ENCODE measurements around the gene PALLD. TPM values are rescaled to one million over a fixed set of nuclear protein-coding genes. Genes with fewer than 3 reads are reported as not detected.

The PALLD gene
- total RNA-seq, 2 donors from 2014 or later: 72.1 to 195 TPM

DNA sequence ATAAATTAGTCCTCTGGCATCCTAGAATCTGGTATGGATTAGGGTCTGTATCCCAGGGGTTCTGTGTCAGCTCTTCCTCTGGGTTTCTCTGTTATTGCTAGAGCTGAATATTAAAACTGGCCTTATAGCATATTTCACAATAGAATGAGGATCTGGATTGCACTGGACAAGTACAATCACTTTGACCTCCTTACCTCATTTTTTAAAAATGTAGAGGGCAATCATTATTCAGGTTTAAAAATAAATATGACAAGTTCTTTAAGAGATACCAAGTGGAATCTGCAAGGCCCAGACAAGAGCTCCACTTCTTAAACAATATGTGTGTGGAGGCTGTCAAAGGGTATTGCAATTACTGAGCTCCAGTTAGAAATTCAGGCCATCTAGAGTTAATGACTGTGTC lies 1.4 kb downstream of the PALLD start:
- H3K27ac ChIP-seq: no peak overlapping the region
- H3K9me3 ChIP-seq: no peaks in the 10 kb centered on the region
- DNase-seq: no peak
- no peak overlapping the region for H3K4me3 ChIP-seq
- no peaks in the 10 kb centered on the region for H3K27me3 ChIP-seq
- no peaks in the 10 kb centered on the region for H3K36me3 ChIP-seq
- H3K4me1 ChIP-seq: no peaks in the 10 kb centered on the region
- intact Hi-C loops (cut with DNase I): no loop called here
- TF ChIP-seq, protein P1, sequence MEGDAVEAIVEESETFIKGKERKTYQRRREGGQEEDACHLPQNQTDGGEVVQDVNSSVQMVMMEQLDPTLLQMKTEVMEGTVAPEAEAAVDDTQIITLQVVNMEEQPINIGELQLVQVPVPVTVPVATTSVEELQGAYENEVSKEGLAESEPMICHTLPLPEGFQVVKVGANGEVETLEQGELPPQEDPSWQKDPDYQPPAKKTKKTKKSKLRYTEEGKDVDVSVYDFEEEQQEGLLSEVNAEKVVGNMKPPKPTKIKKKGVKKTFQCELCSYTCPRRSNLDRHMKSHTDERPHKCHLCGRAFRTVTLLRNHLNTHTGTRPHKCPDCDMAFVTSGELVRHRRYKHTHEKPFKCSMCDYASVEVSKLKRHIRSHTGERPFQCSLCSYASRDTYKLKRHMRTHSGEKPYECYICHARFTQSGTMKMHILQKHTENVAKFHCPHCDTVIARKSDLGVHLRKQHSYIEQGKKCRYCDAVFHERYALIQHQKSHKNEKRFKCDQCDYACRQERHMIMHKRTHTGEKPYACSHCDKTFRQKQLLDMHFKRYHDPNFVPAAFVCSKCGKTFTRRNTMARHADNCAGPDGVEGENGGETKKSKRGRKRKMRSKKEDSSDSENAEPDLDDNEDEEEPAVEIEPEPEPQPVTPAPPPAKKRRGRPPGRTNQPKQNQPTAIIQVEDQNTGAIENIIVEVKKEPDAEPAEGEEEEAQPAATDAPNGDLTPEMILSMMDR (IDR thresholded peaks at IDR 0.05): no peak
- H3K9ac ChIP-seq (ENCODE audit: low read depth in 2 of 2, low read length in 2 of 2): no peak overlapping the region

DNA sequence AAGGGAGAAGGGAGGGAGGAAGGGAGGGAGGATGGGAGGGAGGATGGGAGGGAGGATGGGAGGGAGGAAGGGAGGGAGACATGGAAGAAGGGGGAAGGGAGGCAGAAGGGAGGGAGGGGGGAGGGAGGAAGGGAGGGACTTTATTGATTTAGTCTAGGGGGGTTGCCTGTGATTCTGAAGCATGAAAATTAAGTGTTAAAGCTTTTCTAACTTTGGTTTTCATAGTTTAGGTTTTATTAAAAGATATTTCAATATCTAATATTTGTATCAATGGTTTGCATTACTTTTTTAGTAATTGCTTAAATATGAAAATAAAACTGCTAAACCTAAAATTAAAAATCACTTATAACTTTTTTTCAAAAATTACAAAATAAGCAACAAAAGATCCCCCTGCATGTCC lies 2.4 kb downstream of the PALLD start:
- DNase-seq: no peak
- H3K9ac ChIP-seq (ENCODE audit: low read depth in 2 of 2, low read length in 2 of 2): no peak overlapping the region
- no peak overlapping the region for H3K27ac ChIP-seq
- no peaks in the 10 kb centered on the region for H3K9me3 ChIP-seq
- no peaks in the 10 kb centered on the region for H3K36me3 ChIP-seq
- TF ChIP-seq, protein P1 (IDR thresholded peaks at IDR 0.05): no peak
- H3K4me1 ChIP-seq: no peaks in the 10 kb centered on the region
- no peak overlapping the region for H3K4me3 ChIP-seq
- no peaks in the 10 kb centered on the region for H3K27me3 ChIP-seq
- intact Hi-C loops (cut with DNase I): no loop called here

DNA sequence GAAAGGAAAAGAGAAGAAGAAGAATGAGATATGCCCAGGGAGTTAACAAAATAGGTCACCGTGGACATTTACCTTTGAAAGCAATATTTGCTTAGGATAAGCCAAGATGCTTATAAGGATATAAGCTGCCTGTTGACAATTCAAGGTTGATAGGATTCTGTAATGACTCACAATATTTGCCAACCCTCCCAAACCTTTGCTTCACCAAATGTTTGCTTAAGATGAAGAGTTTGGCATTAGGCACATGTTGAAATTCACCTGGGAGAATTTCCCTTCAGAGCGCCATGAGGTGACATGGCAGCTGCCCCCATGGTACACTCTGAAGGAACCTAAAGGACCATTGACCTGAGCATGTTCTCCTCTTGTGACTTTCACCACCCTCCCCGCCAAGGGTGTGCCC lies 4.6 kb downstream of the PALLD start:
- H3K27me3 ChIP-seq: no peaks in the 10 kb centered on the region
- H3K4me3 ChIP-seq: no peak overlapping the region
- TF ChIP-seq, protein P1 (IDR thresholded peaks at IDR 0.05): no peak
- H3K27ac ChIP-seq: no peak overlapping the region
- H3K36me3 ChIP-seq: no peaks in the 10 kb centered on the region
- no peaks in the 10 kb centered on the region for H3K9me3 ChIP-seq
- peak; percentile 33 for DNase-seq
- no peaks in the 10 kb centered on the region for H3K4me1 ChIP-seq
- intact Hi-C loops (cut with DNase I): no loop called here
- no peak overlapping the region for H3K9ac ChIP-seq (ENCODE audit: low read depth in 2 of 2, low read length in 2 of 2)

DNA sequence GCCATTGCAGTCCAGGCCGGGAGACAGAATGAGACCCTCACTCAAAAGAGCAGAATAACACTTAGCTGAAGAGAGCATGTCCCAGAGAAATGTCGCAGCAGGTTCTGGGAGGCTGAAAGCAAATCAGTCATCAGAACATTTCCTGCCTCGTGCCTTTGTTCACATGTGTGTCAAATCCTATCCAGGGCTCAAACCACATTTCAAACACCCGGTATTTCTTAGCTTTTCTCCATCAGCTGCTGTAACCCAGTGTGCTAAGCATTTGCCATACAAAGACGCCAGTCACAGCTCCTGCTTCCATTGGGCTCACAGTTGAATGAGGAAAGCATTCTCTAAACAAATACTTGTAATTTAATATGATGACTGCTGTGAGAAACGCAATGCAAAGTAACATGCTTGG lies 6.0 kb downstream of the PALLD start:
- Histone ChIP-seq H3K9me3 (no peaks in the 10 kb centered on the region), H3K27ac (no peak overlapping the region), H3K4me3 (no peak overlapping the region), H3K4me1 (no peaks in the 10 kb centered on the region), H3K36me3 (no peaks in the 10 kb centered on the region), H3K9ac (ENCODE audit: low read depth in 2 of 2, low read length in 2 of 2) (no peak overlapping the region), H3K27me3 (no peaks in the 10 kb centered on the region)
- intact Hi-C loops (cut with DNase I): no loop called here
- TF ChIP-seq, protein P1 (IDR thresholded peaks at IDR 0.05): no peak
- DNase-seq: no peak

DNA sequence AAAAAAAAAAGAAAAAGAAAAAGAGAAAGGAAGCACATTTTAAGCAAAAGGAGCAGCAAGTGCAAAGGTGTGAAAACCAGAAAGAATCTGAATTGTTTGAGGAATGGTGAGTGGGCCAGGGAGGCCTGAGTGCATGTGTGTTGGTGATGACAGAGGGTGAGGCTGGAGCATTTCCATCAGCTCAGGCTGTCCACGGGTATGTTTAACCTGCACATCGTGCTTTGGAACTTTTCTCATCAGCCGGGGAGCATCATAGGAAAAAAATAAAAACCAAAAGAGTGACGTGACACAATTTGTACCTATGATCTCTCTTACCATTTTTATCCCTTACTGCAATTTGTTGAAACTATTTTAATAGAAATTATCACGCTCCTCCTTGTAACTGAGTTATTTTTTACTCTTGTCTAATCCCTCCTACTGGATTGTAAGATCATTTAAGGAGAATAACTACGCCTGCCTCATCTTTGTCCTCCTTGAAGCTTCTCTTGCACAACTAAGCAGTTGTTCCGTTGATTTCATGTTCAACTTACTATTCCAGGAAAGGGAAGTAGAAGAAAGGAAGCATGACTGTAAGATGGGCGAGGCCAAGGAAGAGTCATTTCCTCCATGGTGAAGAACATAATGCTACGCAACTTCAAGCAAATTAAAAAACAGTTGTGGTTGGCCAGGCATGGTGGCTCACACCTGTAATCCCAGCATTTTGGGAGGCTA lies 7.0 kb downstream of the PALLD start:
- TF ChIP-seq, protein P1 (IDR thresholded peaks at IDR 0.05): no peak
- H3K9ac ChIP-seq (ENCODE audit: low read depth in 2 of 2, low read length in 2 of 2): no peak overlapping the region
- H3K4me3 ChIP-seq: no peak overlapping the region
- no peaks in the 10 kb centered on the region for H3K27me3 ChIP-seq
- H3K9me3 ChIP-seq: no peaks in the 10 kb centered on the region
- no peaks in the 10 kb centered on the region for H3K36me3 ChIP-seq
- intact Hi-C loops (cut with DNase I): no loop called here
- DNase-seq: no peak
- H3K27ac ChIP-seq: no peak overlapping the region
- no peaks in the 10 kb centered on the region for H3K4me1 ChIP-seq

Data from colonic mucosa (tissue), 4 donors.